HepG2 (cell line): ENCODE data around the gene TSC22D1. TPM values are rescaled to one million over a fixed set of nuclear protein-coding genes. Genes with fewer than 3 reads are reported as not detected.
A peak's percentile ranks its signal among the peaks of the same experiment; 100 is the strongest.

ENCODE experiments used
- ARID3A ChIP-seq: IDR thresholded peaks from 2 replicates; pipeline ENCODE4 v1.6.1; 2012; ENCODE audit warnings: low read depth, low read length, improper control_type of control experiment
- CREB1 ChIP-seq, 2 experiments: fragments of 450-650 bp in 1 of 2; IDR thresholded peaks; 2 replicates each; pipeline ENCODE4 v1.6.1; 2016 to 2017; ENCODE audit warnings: control low read depth in 1 of 2, mild to moderate bottlenecking in 1 of 2, missing compliant biosample characterization in 1 of 2, missing genetic modification characterization in 1 of 2
- EHMT2 ChIP-seq: fragments of 200-600 bp; sonication (generic); IDR thresholded peaks from 2 replicates; pipeline ENCODE4 v1.7.0; 2017; ENCODE audit warnings: antibody characterized with exemption, low read depth, low read length, borderline replicate concordance
- MAFK ChIP-seq, 2 experiments: IDR thresholded peaks in 1 of 2; conservative IDR thresholded peaks in 1 of 2; 2 replicates each; pipeline ENCODE4 v1.6.1; 2011; ENCODE audit warnings: improper control_type of control experiment in 2 of 2, low read length in 2 of 2
- NFKBIZ ChIP-seq: IDR thresholded peaks from 2 replicates; pipeline ENCODE4 v1.6.1; 2018; ENCODE audit warnings: missing genetic modification reagents, missing compliant biosample characterization
- NPAS2 ChIP-seq: sonication (generic); formaldehyde crosslinking; IDR thresholded peaks from 2 replicates; pipeline ENCODE4 v1.8.0; 2022; ENCODE audit warnings: mild to moderate bottlenecking, missing genetic modification reagents, borderline replicate concordance
- NR2C2 ChIP-seq: sonication (generic); formaldehyde crosslinking; IDR thresholded peaks from 2 replicates; pipeline ENCODE4 v1.4.0; 2020; ENCODE audit warnings: missing genetic modification reagents, mild to moderate bottlenecking, moderate library complexity, borderline replicate concordance
- NR2F2 ChIP-seq: IDR thresholded peaks from 2 replicates; pipeline ENCODE4 v1.6.1; 2012; ENCODE audit warnings: low read depth, inconsistent platforms, borderline replicate concordance
- PAXIP1 ChIP-seq: sonication (generic); formaldehyde crosslinking; conservative IDR thresholded peaks from 2 replicates; pipeline ENCODE4 v1.4.0; 2020; ENCODE audit warnings: mild to moderate bottlenecking, missing genetic modification reagents, moderate library complexity
- SALL1 ChIP-seq: sonication (generic); formaldehyde crosslinking; IDR thresholded peaks from 2 replicates; pipeline ENCODE4 v1.8.0; 2022; ENCODE audit warnings: mild to moderate bottlenecking, missing genetic modification reagents
- SAP130 ChIP-seq: IDR thresholded peaks from 2 replicates; pipeline ENCODE4 v1.6.1; 2016; ENCODE audit warnings: low read depth
- SMC3 ChIP-seq: IDR thresholded peaks from 2 replicates; pipeline ENCODE4 v1.6.1; 2011; ENCODE audit warnings: low read length, improper control_type of control experiment
- SRF ChIP-seq: IDR thresholded peaks from 2 replicates; pipeline ENCODE4 v1.6.1; 2011; ENCODE audit warnings: mild to moderate bottlenecking, low read depth, low read length, moderate library complexity
- USF2 ChIP-seq, 2 experiments: sonication (generic) in 1 of 2; formaldehyde crosslinking in 1 of 2; IDR thresholded peaks; 2 replicates each; pipeline versions ENCODE4 v1.5.1 to v1.6.1; 2011 to 2020; ENCODE audit warnings: borderline replicate concordance in 1 of 2, low read depth in 1 of 2, low read length in 1 of 2, mild to moderate bottlenecking in 1 of 2, missing genetic modification reagents in 1 of 2, moderate library complexity in 1 of 2
- ZBTB43 ChIP-seq: sonication (generic); formaldehyde crosslinking; conservative IDR thresholded peaks from 2 replicates; pipeline ENCODE4 v1.4.0; 2020; ENCODE audit warnings: missing genetic modification reagents
- ZNF709 ChIP-seq: sonication (generic); formaldehyde crosslinking; IDR thresholded peaks from 2 replicates; pipeline ENCODE4 v1.5.0; 2020; ENCODE audit warnings: mild to moderate bottlenecking, missing genetic modification reagents
- ZNF766 ChIP-seq: sonication (generic); formaldehyde crosslinking; IDR thresholded peaks from 2 replicates; pipeline ENCODE4 v1.5.0; 2020; ENCODE audit warnings: missing genetic modification reagents, borderline replicate concordance
- polyA plus RNA-seq, 8 experiments: library from polyadenylated mRNA; depleted of rRNA in 3 of 8; stranded (reverse) in 7 of 8; unstranded in 1 of 8; fragments of >200 nt; fragmentation: Illumina TruSeq in 4 of 8; extraction: Trizol in 4 of 8; gene quantifications; 2 replicates each; pipeline versions ENCODE4 v1.2.1 to v1.2.3, GENCODE V29; 2011 to 2016; ENCODE audit warnings: low read depth in 4 of 8, missing spikeins in 1 of 8, mixed read lengths in 1 of 8; ENCODE audit not compliant: insufficient read depth in 1 of 8
- total RNA-seq, 5 experiments: library from RNA; depleted of rRNA; stranded (reverse); fragments of >200 nt; fragmentation: Illumina TruSeq; extraction: Trizol; gene quantifications; 2 replicates each; pipeline ENCODE4 v1.2.3, GENCODE V29; 2016; ENCODE audit warnings: low read depth in 1 of 5

The TSC22D1 gene
- total and polyA plus RNA-seq, 2 of the 13 experiments (the other 11 are each of a cell fraction or from before 2014, with no cell fraction given): 18.4 to 35.7 TPM

GRCh38 chr13:44449999-44450821 lies 125.9 kb downstream of the TSC22D1 start (continued):
- TF ChIP-seq ZBTB43 (CRISPR knock-in tag): no peak
- TF ChIP-seq CREB1 (IDR thresholded peaks at IDR 0.05): 0 out of 2 replicates have a peak, but pooled peaks have one; percentile 19
- TF ChIP-seq CREB1 (CRISPR knock-in tag; IDR thresholded peaks at IDR 0.05): peak; percentile 61
- TF ChIP-seq NFKBIZ (CRISPR knock-in tag): no peak
- TF ChIP-seq SAP130 (CRISPR knock-in tag): peak; percentile 32; the same call in 1 of the 2 replicates
- peak; percentile 50; the same call in 1 of the 2 replicates for TF ChIP-seq NR2C2 (CRISPR knock-in tag)
- TF ChIP-seq ZNF709 (CRISPR knock-in tag): no peak
- peak; percentile 90; the same call in 1 of the 2 replicates for TF ChIP-seq EHMT2
- peak; percentile 64 for TF ChIP-seq PAXIP1 (CRISPR knock-in tag)
- TF ChIP-seq MAFK (conservative IDR thresholded peaks at IDR 0.05 in 1 of 2, IDR thresholded peaks at IDR 0.05 in 1 of 2; ENCODE audit: low read length in 2 of 2): no peak
- TF ChIP-seq SALL1 (CRISPR knock-in tag): peak; percentile 46; the same call in 1 of the 2 replicates
- TF ChIP-seq SMC3: no peak
- TF ChIP-seq ZNF766 (CRISPR knock-in tag): no peak
- no peak for TF ChIP-seq SRF
- TF ChIP-seq USF2 (IDR thresholded peaks at IDR 0.05; ENCODE audit: low read depth, low read length): no peak
- peak; percentile 46; the same call in 1 of the 2 replicates for TF ChIP-seq USF2 (CRISPR knock-in tag; IDR thresholded peaks at IDR 0.05; ENCODE audit: borderline replicate concordance)
- TF ChIP-seq ARID3A: no peak
- TF ChIP-seq NPAS2 (CRISPR knock-in tag): no peak
- 0 out of 2 replicates have a peak, but pooled peaks have one; percentile 18 for TF ChIP-seq NR2F2
